Activated CD8-positive, alpha-beta memory T cell treated with anti-CD3 and anti-CD28 coated beads, Interleukin-2, amount 10 ng/mL, durations not matched to agents 7 days and 5 days (primary cell): ENCODE results near the gene ADGRG2. TPM values are rescaled to one million over a fixed set of nuclear protein-coding genes. Genes with fewer than 3 reads are reported as not detected.

Source experiments
- ATAC-seq: fragments of 150-1000 bp; cut with Tn5 transposase; one replicate; pipeline ENCODE4 v1.10.0; 2021; ENCODE audit warnings: moderate library complexity
- CTCF ChIA-PET: fragments of 350-600 bp; sonication (Branson Sonifier 250); formaldehyde crosslinking; loops from one replicate; lab custom pipeline; 2021; ENCODE audit warnings: antibody characterized with exemption; lab: Charles Lee
- DNase-seq: peaks from one replicate; pipeline ENCODE4 v3.0.0-alpha.2; 2020
- H3K27ac Mint-ChIP-seq: one replicate; pipeline ENCODE4 v1.8.0; 2021; ENCODE audit warnings: mild to moderate bottlenecking, mixed read lengths
- H3K27me3 Mint-ChIP-seq: one replicate; pipeline ENCODE4 v1.8.0; 2021; ENCODE audit warnings: mixed read lengths
- H3K36me3 Mint-ChIP-seq: one replicate; pipeline ENCODE4 v1.8.0; 2021; ENCODE audit warnings: mild to moderate bottlenecking, mixed read lengths
- H3K4me1 Mint-ChIP-seq: one replicate; pipeline ENCODE4 v1.8.0; 2021; ENCODE audit warnings: mixed read lengths
- H3K4me3 Mint-ChIP-seq: one replicate; pipeline ENCODE4 v1.8.0; 2021; ENCODE audit warnings: mild to moderate bottlenecking, moderate library complexity, mixed read lengths
- H3K9me3 Mint-ChIP-seq: one replicate; pipeline ENCODE4 v1.8.0; 2022; ENCODE audit warnings: low read depth, mixed read lengths
- total RNA-seq, 2 experiments: library from RNA; stranded (reverse); gene quantifications; one replicate each; pipeline ENCODE4 v1.2.3, GENCODE V29; 2021

ADGRG2 gene
- total RNA-seq, 2 experiments from 2014 or later, result not detected

DNA sequence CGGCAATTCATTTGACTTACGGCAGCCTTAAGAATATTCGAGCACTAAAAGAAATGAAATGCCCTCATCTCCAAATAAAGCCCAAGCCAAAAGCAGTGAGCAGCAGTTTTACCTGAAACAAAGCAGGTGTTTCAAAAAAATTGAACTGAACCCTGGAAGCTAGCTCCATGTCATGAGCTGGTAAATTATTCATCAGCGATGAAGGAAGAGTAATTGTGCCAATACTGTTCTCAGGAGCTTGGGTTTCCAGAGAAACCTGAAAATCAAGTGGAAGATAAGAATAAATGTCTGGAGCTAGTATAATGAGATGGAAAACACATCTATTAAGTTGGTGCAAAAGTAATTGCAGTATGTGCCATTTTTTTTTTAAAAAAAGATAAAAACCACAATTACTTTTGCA is 114.4 kb downstream of the ADGRG2 start:
- Mint-ChIP-seq H3K4me3 (no peak overlapping the region), H3K36me3 (no peaks in the 10 kb centered on the region), H3K4me1 (no peaks in the 10 kb centered on the region), H3K27ac (no peak overlapping the region), H3K27me3 (no peaks in the 10 kb centered on the region), H3K9me3 (no peaks in the 10 kb centered on the region)
- no peak for ATAC-seq
- no peak for DNase-seq
- CTCF ChIA-PET, result no interaction called here

DNA sequence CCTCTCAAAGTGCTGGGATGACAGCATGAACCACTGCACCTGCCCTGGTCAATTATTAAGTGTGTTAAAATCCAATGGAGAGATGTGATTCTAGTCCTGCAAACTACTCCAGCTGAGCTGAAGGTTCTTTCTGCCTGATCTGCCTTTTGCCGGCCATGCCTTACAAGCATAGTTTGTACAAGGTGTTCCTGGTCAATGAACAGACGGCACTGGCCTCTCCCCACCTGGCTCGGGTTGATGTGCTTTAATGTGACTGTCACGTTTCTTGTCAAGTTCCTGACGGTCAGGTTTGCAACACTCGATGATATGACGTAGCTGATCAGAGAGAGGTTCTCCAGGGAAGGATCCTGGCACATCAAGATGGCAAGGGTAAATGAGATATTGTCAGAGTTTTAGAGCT is 115.3 kb downstream of the ADGRG2 start:
- Mint-ChIP-seq H3K9me3 (no peaks in the 10 kb centered on the region), H3K27ac (no peak overlapping the region), H3K4me1 (no peaks in the 10 kb centered on the region), H3K27me3 (no peaks in the 10 kb centered on the region), H3K4me3 (no peak overlapping the region), H3K36me3 (no peaks in the 10 kb centered on the region)
- DNase-seq (no peak), ATAC-seq (no peak)
- CTCF ChIA-PET, result interaction anchor here (0.7 to 1.2 kb wide), 2 partner anchors 68 to 327 kb away, joined by 3 read pairs; no protein-coding TSS in a partner anchor

- CTCF ChIA-PET, result no interaction called here
- Mint-ChIP-seq H3K36me3 (no peaks in the 10 kb centered on the region), H3K4me1 (no peaks in the 10 kb centered on the region), H3K9me3 (no peaks in the 10 kb centered on the region), H3K27ac (no peak overlapping the region), H3K4me3 (no peak overlapping the region), H3K27me3 (no peaks in the 10 kb centered on the region)
- DNase-seq (no peak), ATAC-seq (no peak)
Measured at GRCh38 chrX:19005909-19006308, 116.4 kb downstream of the ADGRG2 start.

DNA sequence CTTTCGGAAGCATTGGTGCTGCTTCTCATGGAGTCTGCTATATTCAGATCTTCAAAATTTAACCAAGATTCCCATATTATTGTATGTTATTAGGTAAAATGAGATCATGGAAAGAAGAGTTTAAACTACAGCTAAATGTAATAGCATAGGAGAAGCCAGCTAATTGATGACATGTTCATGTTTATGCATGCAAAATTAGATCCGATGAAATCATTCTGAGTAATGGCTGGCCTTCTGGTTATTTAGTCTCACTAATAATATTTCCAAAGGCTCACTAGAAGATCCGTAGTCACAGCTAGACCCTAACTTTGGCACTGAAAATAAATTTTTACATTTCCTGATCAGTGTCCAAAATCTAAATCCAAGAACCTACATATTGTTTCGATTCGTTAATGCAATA is 118.5 kb downstream of the ADGRG2 start:
- no peaks in the 10 kb centered on the region for H3K36me3 Mint-ChIP-seq
- CTCF ChIA-PET, result no interaction called here
- no peaks in the 10 kb centered on the region for H3K9me3 Mint-ChIP-seq
- no peak for ATAC-seq
- H3K4me3 Mint-ChIP-seq, result no peak overlapping the region
- H3K27me3 Mint-ChIP-seq, result no peaks in the 10 kb centered on the region
- H3K4me1 Mint-ChIP-seq, result no peaks in the 10 kb centered on the region
- DNase-seq, result no peak
- no peak overlapping the region for H3K27ac Mint-ChIP-seq

- Mint-ChIP-seq H3K36me3 (no peaks in the 10 kb centered on the region), H3K9me3 (no peaks in the 10 kb centered on the region), H3K27ac (no peak overlapping the region), H3K4me3 (no peak overlapping the region), H3K4me1 (no peaks in the 10 kb centered on the region), H3K27me3 (no peaks in the 10 kb centered on the region)
- DNase-seq (no peak), ATAC-seq (no peak)
- CTCF ChIA-PET, result no interaction called here
Measured at GRCh38 chrX:18998653-18999052, 123.6 kb downstream of the ADGRG2 start.

GRCh38 chrX:18997916-18998315 is 124.4 kb downstream of the ADGRG2 start:
- no peaks in the 10 kb centered on the region for H3K27me3 Mint-ChIP-seq
- H3K36me3 Mint-ChIP-seq, result no peaks in the 10 kb centered on the region
- H3K4me1 Mint-ChIP-seq, result no peaks in the 10 kb centered on the region
- DNase-seq, result no peak
- no peak overlapping the region for H3K4me3 Mint-ChIP-seq
- H3K9me3 Mint-ChIP-seq, result no peaks in the 10 kb centered on the region
- ATAC-seq, result no peak
- H3K27ac Mint-ChIP-seq, result no peak overlapping the region
- CTCF ChIA-PET, result no interaction called here

- H3K27me3 Mint-ChIP-seq, result no peaks in the 10 kb centered on the region
- H3K4me1 Mint-ChIP-seq, result no peaks in the 10 kb centered on the region
- H3K9me3 Mint-ChIP-seq, result no peaks in the 10 kb centered on the region
- CTCF ChIA-PET, result no interaction called here
- no peak overlapping the region for H3K27ac Mint-ChIP-seq
- H3K4me3 Mint-ChIP-seq, result no peak overlapping the region
- no peak for DNase-seq
- no peaks in the 10 kb centered on the region for H3K36me3 Mint-ChIP-seq
- no peak for ATAC-seq
Measured at GRCh38 chrX:18996536-18996935, 125.7 kb downstream of the ADGRG2 start.

- no peak for ATAC-seq
- H3K9me3 Mint-ChIP-seq, result no peaks in the 10 kb centered on the region
- H3K4me1 Mint-ChIP-seq, result no peaks in the 10 kb centered on the region
- H3K27ac Mint-ChIP-seq, result no peak overlapping the region
- no peaks in the 10 kb centered on the region for H3K27me3 Mint-ChIP-seq
- no peak overlapping the region for H3K4me3 Mint-ChIP-seq
- CTCF ChIA-PET, result no interaction called here
- DNase-seq, result no peak
- H3K36me3 Mint-ChIP-seq, result no peaks in the 10 kb centered on the region
Measured at GRCh38 chrX:18995221-18995620, 127.0 kb downstream of the ADGRG2 start.

DNA sequence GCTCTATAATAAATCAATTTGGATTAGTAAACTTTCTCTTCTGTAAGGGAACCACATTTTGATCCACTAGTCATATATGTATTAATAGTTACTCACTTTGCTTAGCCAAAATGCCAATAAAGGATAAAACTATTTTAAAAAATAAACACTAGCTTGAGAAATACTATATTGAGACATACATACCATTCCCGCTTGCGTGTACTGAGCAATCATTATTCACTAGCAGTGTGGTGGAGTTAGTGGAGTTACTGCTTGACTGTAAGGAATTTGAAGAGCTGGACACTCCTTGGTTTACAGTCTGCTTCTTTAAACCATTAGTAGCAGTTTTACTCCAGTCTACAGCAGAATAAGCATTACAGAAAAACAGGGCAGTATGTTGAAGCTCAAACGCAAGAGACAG is 127.6 kb downstream of the ADGRG2 start:
- Mint-ChIP-seq H3K27me3 (no peaks in the 10 kb centered on the region), H3K4me3 (no peak overlapping the region), H3K9me3 (no peaks in the 10 kb centered on the region), H3K27ac (no peak overlapping the region), H3K4me1 (no peaks in the 10 kb centered on the region), H3K36me3 (no peaks in the 10 kb centered on the region)
- CTCF ChIA-PET, result no interaction called here
- DNase-seq, result no peak
- ATAC-seq, result no peak

- no peaks in the 10 kb centered on the region for H3K27me3 Mint-ChIP-seq
- no peak overlapping the region for H3K27ac Mint-ChIP-seq
- H3K4me1 Mint-ChIP-seq, result no peaks in the 10 kb centered on the region
- no peaks in the 10 kb centered on the region for H3K9me3 Mint-ChIP-seq
- no peak overlapping the region for H3K4me3 Mint-ChIP-seq
- ATAC-seq, result no peak
- no peak for DNase-seq
- no peaks in the 10 kb centered on the region for H3K36me3 Mint-ChIP-seq
- CTCF ChIA-PET, result no interaction called here
Measured at GRCh38 chrX:18992829-18993228, 129.4 kb downstream of the ADGRG2 start.

DNA sequence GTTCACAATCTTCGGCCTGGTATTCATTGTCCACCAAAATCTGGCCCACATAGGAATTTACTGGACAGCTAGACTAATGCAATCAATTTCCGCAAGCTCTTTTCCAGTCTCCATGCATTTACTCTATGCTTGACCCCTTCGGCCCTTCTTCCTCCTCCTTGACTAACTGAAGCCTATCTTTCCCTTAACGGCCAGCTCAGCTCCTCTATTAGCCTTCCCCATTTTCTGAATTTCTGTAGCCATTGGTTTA is 137.2 kb downstream of the ADGRG2 start:
- Mint-ChIP-seq H3K27ac (peak overlapping the region; percentile 80), H3K36me3 (peaks cover 1% of the 10 kb centered on the region), H3K9me3 (no peaks in the 10 kb centered on the region), H3K4me3 (peak overlapping the region; percentile 77), H3K4me1 (peaks cover 20% of the 10 kb centered on the region), H3K27me3 (no peaks in the 10 kb centered on the region)
- CTCF ChIA-PET, result no interaction called here
- ATAC-seq (no peak), DNase-seq (no peak)

GRCh38 chrX:18984381-18985185 is 137.7 kb downstream of the ADGRG2 start:
- H3K27me3 Mint-ChIP-seq, result no peaks in the 10 kb centered on the region
- peak; percentile 87 for ATAC-seq
- CTCF ChIA-PET, result interaction anchor here (0.6 kb wide), 1 partner anchor 16 kb away, joined by 3 read pairs; no protein-coding TSS in a partner anchor
- peak overlapping the region; percentile 77 for H3K4me3 Mint-ChIP-seq
- peak overlapping the region; percentile 80 for H3K27ac Mint-ChIP-seq
- peaks cover 1% of the 10 kb centered on the region for H3K36me3 Mint-ChIP-seq
- H3K9me3 Mint-ChIP-seq, result no peaks in the 10 kb centered on the region
- peaks cover 20% of the 10 kb centered on the region for H3K4me1 Mint-ChIP-seq
- DNase-seq, result peak; percentile 87

GRCh38 chrX:18983666-18984380 is 138.4 kb downstream of the ADGRG2 start, which contains the start of gene PHKA2:
Gene PHKA2 (minus strand): TSS chrX:18984114. CDS start chrX:18983932, 182 bp downstream.
- CTCF ChIA-PET, result interaction anchor here (0.6 kb wide), 1 partner anchor 15 kb away, joined by 3 read pairs; no protein-coding TSS in a partner anchor
- Mint-ChIP-seq H3K4me3 (peak within 1 kb of the TSS; percentile 77), H3K27me3 (no peaks in the 10 kb centered on the region), H3K9me3 (no peaks in the 10 kb centered on the region), H3K36me3 (peaks cover 1% of the 10 kb centered on the region), H3K4me1 (peaks cover 20% of the 10 kb centered on the region), H3K27ac (peak within 1 kb of the TSS; percentile 80)
- ATAC-seq, result peak; percentile 56
- DNase-seq, result no peak
